Activated T-helper 9 cell treated with anti-CD3 and anti-CD28 coated beads, Interleukin-2, amount 50 U/mL, for 16 hours (primary cell): Measurements from ENCODE around the gene ART5.

Experiments used
- DNase-seq: peaks from one replicate; pipeline ENCODE4 v3.0.0-alpha.2; 2020; ENCODE audit warnings: low read depth

The ART5 gene

GRCh38 chr11:3641701-3642070, at the start of gene ART5:
TSS of gene ART5 (minus strand) at chr11:3641992. CDS start at chr11:3641862, 130 bp downstream.
- DNase-seq: no peak

GRCh38 chr11:3686751-3687150, 45.0 kb upstream of the ART5 start:
- no peak for DNase-seq

- no peak for DNase-seq
Observed at GRCh38 chr11:3685923-3686322, 44.1 kb upstream of the ART5 start.

GRCh38 chr11:3684819-3685172, 43.0 kb upstream of the ART5 start:
- DNase-seq: no peak

GRCh38 chr11:3684129-3684818, 42.5 kb upstream of the ART5 start:
- DNase-seq: no peak

- DNase-seq: no peak
Observed at GRCh38 chr11:3683039-3683438, 41.2 kb upstream of the ART5 start.

- DNase-seq: no peak
Observed at GRCh38 chr11:3679077-3679476, 37.3 kb upstream of the ART5 start.

GRCh38 chr11:3675971-3676370, 34.2 kb upstream of the ART5 start:
- no peak for DNase-seq

- DNase-seq: no peak
Observed at GRCh38 chr11:3674189-3674588, 32.4 kb upstream of the ART5 start.

GRCh38 chr11:3671334-3672254, 29.8 kb upstream of the ART5 start, which contains the start of gene CHRNA10:
TSS of gene CHRNA10 (minus strand) at chr11:3671384. CDS start at chr11:3671312, 72 bp downstream.
- DNase-seq: no peak

GRCh38 chr11:3669742-3670183, 28.0 kb upstream of the ART5 start:
- DNase-seq: no peak

- no peak for DNase-seq
Observed at GRCh38 chr11:3669128-3669527, 27.3 kb upstream of the ART5 start.

GRCh38 chr11:3667149-3668035, 25.6 kb upstream of the ART5 start:
- no peak for DNase-seq

GRCh38 chr11:3666023-3666530, 24.3 kb upstream of the ART5 start:
- DNase-seq: no peak

GRCh38 chr11:3665336-3666022, 23.7 kb upstream of the ART5 start:
- no peak for DNase-seq

GRCh38 chr11:3664032-3664630, 22.3 kb upstream of the ART5 start:
- no peak for DNase-seq

- no peak for DNase-seq
Observed at GRCh38 chr11:3662856-3663255, 21.1 kb upstream of the ART5 start.

GRCh38 chr11:3660960-3661359, 19.2 kb upstream of the ART5 start:
- DNase-seq: no peak

- no peak for DNase-seq
Observed at GRCh38 chr11:3659595-3660515, 18.1 kb upstream of the ART5 start.

GRCh38 chr11:3658252-3658651, 16.5 kb upstream of the ART5 start:
- no peak for DNase-seq
